Adrenal gland (tissue), 5 donors: ENCODE measurements around the gene MBLAC1.

Experiments
- POLR2A ChIP-seq, 2 donors: fragments of 450-650 bp; IDR thresholded peaks; one replicate each; pipeline ENCODE4 v1.6.1; 2017; ENCODE audit warnings: antibody characterized with exemption in 2 of 2, mild to moderate bottlenecking in 2 of 2, moderate library complexity in 1 of 2
- TF ChIP-seq, protein P1 (sequence below), 6 experiments: fragments of 450-650 bp in 4 of 6; fragments of 200-600 bp in 2 of 6; sonication (generic) in 1 of 6; IDR thresholded peaks; 1 replicate in 5 of 6; 2 replicates in 1 of 6; pipeline versions ENCODE4 v1.5.1 to v1.8.0; 2016 to 2021; ENCODE audit warnings: antibody characterized with exemption in 6 of 6, mild to moderate bottlenecking in 2 of 6, moderate library complexity in 1 of 6
- donor health status: DM: no; HTN: no; CAD: no.

DNA sequence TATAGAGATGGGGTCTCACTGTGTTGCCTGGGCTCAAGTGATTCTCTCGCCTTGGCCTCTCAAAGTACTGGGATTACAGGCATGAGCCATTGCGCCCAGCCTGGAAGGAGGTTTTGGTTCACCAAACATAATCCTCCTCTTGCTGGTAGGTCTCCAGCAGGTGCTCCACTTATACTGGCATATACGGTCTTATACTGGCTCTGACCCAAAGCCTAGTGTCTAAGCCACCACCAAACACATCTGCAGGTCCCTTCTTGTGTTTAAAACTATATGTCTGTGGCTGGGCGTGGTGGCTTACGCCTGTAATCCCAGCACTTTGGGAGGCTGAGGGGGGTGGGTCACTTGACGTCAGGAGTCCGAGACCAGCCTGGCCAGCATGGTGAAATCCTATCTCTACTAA, 5.4 kb downstream of the MBLAC1 start:
- TF ChIP-seq, protein P1, sequence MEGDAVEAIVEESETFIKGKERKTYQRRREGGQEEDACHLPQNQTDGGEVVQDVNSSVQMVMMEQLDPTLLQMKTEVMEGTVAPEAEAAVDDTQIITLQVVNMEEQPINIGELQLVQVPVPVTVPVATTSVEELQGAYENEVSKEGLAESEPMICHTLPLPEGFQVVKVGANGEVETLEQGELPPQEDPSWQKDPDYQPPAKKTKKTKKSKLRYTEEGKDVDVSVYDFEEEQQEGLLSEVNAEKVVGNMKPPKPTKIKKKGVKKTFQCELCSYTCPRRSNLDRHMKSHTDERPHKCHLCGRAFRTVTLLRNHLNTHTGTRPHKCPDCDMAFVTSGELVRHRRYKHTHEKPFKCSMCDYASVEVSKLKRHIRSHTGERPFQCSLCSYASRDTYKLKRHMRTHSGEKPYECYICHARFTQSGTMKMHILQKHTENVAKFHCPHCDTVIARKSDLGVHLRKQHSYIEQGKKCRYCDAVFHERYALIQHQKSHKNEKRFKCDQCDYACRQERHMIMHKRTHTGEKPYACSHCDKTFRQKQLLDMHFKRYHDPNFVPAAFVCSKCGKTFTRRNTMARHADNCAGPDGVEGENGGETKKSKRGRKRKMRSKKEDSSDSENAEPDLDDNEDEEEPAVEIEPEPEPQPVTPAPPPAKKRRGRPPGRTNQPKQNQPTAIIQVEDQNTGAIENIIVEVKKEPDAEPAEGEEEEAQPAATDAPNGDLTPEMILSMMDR (IDR thresholded peaks at IDR 0.05): no peak
- TF ChIP-seq POLR2A (IDR thresholded peaks at IDR 0.05): no peak
